Glutamatergic neuron (in vitro differentiated cells): ENCODE data around the gene NUP210. TPM values are rescaled to one million over a fixed set of nuclear protein-coding genes. Genes with fewer than 3 reads are reported as not detected.
A peak's percentile ranks its signal among the peaks of the same experiment; 100 is the strongest.
"Not testable (repeated sequence)": the region's sequence is repeated elsewhere in the genome, so short reads cannot be mapped to it uniquely, and the experiment has no call there.

Experiments used
- DNase-seq: peaks from one replicate; pipeline ENCODE4 v3.0.0; 2022
- H3K27ac Mint-ChIP-seq: one replicate; pipeline ENCODE4 v1.8.0; 2020; ENCODE audit warnings: mild to moderate bottlenecking, mixed read lengths, inconsistent platforms; ENCODE audit not compliant: unreplicated experiment
- H3K27me3 Mint-ChIP-seq: one replicate; pipeline ENCODE4 v1.8.0; 2020; ENCODE audit warnings: mild to moderate bottlenecking, moderate library complexity, mixed read lengths, inconsistent platforms; ENCODE audit not compliant: unreplicated experiment
- H3K36me3 Mint-ChIP-seq: one replicate; pipeline ENCODE4 v1.8.0; 2020; ENCODE audit warnings: mild to moderate bottlenecking, mixed read lengths, inconsistent platforms; ENCODE audit not compliant: unreplicated experiment
- H3K4me1 Mint-ChIP-seq: one replicate; pipeline ENCODE4 v1.8.0; 2020; ENCODE audit warnings: mild to moderate bottlenecking, low read depth, mixed read lengths, inconsistent platforms; ENCODE audit not compliant: unreplicated experiment
- H3K4me3 Mint-ChIP-seq: one replicate; pipeline ENCODE4 v1.8.0; 2020; ENCODE audit warnings: mild to moderate bottlenecking, mixed read lengths, inconsistent platforms; ENCODE audit not compliant: unreplicated experiment
- H3K9me3 Mint-ChIP-seq: one replicate; pipeline ENCODE4 v1.8.0; 2020; ENCODE audit warnings: mild to moderate bottlenecking, moderate library complexity, mixed read lengths, inconsistent platforms; ENCODE audit not compliant: unreplicated experiment
- total RNA-seq: library from RNA; stranded (reverse); fragmentation: NEBNext Ultra II Directional; extraction: Animal tissue kit (Norgen Biotek cat#: 25700); gene quantifications from one replicate; pipeline ENCODE4 v1.2.1, GENCODE V29; 2021; ENCODE audit not compliant: unreplicated experiment
- TF ChIP-seq, protein P1 (sequence below): fragments of 200-600 bp; sonication (generic); IDR thresholded peaks from one replicate; pipeline ENCODE4 v1.5.0; 2021; ENCODE audit not compliant: partially characterized antibody, unreplicated experiment

The NUP210 gene
- total RNA-seq, 1 donor from 2014 or later: 2.4 TPM

- peaks cover 3% of the 10 kb centered on the region for H3K9me3 Mint-ChIP-seq
- no peaks in the 10 kb centered on the region for H3K36me3 Mint-ChIP-seq
- TF ChIP-seq, protein P1, sequence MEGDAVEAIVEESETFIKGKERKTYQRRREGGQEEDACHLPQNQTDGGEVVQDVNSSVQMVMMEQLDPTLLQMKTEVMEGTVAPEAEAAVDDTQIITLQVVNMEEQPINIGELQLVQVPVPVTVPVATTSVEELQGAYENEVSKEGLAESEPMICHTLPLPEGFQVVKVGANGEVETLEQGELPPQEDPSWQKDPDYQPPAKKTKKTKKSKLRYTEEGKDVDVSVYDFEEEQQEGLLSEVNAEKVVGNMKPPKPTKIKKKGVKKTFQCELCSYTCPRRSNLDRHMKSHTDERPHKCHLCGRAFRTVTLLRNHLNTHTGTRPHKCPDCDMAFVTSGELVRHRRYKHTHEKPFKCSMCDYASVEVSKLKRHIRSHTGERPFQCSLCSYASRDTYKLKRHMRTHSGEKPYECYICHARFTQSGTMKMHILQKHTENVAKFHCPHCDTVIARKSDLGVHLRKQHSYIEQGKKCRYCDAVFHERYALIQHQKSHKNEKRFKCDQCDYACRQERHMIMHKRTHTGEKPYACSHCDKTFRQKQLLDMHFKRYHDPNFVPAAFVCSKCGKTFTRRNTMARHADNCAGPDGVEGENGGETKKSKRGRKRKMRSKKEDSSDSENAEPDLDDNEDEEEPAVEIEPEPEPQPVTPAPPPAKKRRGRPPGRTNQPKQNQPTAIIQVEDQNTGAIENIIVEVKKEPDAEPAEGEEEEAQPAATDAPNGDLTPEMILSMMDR: no peak
- no peak for DNase-seq
- no peak overlapping the region for H3K27ac Mint-ChIP-seq
- H3K4me3 Mint-ChIP-seq: no peak overlapping the region
- no peaks in the 10 kb centered on the region for H3K27me3 Mint-ChIP-seq
- peaks cover 6% of the 10 kb centered on the region for H3K4me1 Mint-ChIP-seq
Measured at GRCh38 chr3:13457593-13457992, 37.5 kb upstream of the NUP210 start.

DNA sequence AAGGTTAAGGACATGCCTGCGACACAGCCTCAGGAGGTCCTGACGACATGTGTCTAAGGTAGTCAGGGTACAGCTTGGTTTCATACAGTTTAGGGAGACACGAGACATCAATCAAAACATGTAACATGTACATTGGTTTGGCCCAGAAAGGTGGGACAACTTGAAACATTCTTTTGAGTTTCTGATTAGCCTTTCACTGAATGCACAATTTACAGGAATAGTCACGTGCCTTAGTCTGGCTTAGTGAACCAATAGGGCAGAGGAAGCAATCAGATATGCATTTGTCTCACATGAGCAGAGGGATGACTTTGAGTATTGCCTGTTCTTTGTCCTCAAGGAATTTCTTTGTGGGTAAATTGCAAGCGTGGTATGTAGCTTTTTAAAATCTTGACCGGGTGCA is 35.5 kb upstream of the NUP210 start:
- H3K4me3 Mint-ChIP-seq: no peak overlapping the region
- TF ChIP-seq, protein P1: no peak
- no peaks in the 10 kb centered on the region for H3K36me3 Mint-ChIP-seq
- H3K27ac Mint-ChIP-seq: no peak overlapping the region
- H3K9me3 Mint-ChIP-seq: peaks cover 2% of the 10 kb centered on the region
- no peaks in the 10 kb centered on the region for H3K27me3 Mint-ChIP-seq
- peaks cover 6% of the 10 kb centered on the region for H3K4me1 Mint-ChIP-seq
- no peak for DNase-seq

- Mint-ChIP-seq H3K36me3 (no peaks in the 10 kb centered on the region), H3K9me3 (peaks cover 2% of the 10 kb centered on the region), H3K27ac (no peak overlapping the region), H3K4me1 (no peaks in the 10 kb centered on the region), H3K4me3 (peak overlapping the region; percentile 92), H3K27me3 (no peaks in the 10 kb centered on the region)
- TF ChIP-seq, protein P1: peak; percentile 61
- no peak for DNase-seq
Measured at GRCh38 chr3:13452490-13453335, 32.6 kb upstream of the NUP210 start.

DNA sequence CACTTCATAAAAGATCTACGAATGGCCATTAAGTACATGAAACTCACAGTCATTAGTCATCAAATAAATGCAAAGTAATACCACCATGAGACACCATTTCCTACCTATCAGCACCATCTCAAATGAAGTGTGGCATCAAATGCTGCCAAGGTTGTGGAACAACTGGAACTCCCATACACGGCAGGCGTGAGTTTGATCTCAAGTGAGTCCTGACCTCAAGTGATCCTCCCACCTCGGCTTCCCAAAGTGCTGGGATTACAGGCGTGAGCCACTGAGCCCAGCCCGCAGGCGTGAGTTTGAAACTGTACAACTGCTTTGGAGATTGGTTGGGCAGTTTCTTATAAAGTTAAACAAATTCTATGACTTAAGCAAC is 31.2 kb upstream of the NUP210 start:
- Mint-ChIP-seq H3K4me1 (no peaks in the 10 kb centered on the region), H3K27ac (peak overlapping the region; percentile 82), H3K36me3 (no peaks in the 10 kb centered on the region), H3K27me3 (no peaks in the 10 kb centered on the region), H3K4me3 (peak overlapping the region; percentile 92), H3K9me3 (peaks cover 2% of the 10 kb centered on the region)
- TF ChIP-seq, protein P1: no peak
- no peak for DNase-seq

GRCh38 chr3:13442882-13443281 is 22.8 kb upstream of the NUP210 start:
- not testable (repeated sequence) for DNase-seq, H3K9me3 Mint-ChIP-seq, H3K36me3 Mint-ChIP-seq, H3K27me3 Mint-ChIP-seq, H3K4me1 Mint-ChIP-seq, H3K27ac Mint-ChIP-seq, H3K4me3 Mint-ChIP-seq
